RWPE2 (cell line): Measurements from ENCODE around the gene FAF1.
A peak's percentile ranks its signal among the peaks of the same experiment; 100 is the strongest.
"Not testable (repeated sequence)": the region's sequence is repeated elsewhere in the genome, so short reads cannot be mapped to it uniquely, and the experiment has no call there.

Experiments used
- ATAC-seq: fragments of 200-7000 bp; cut with Tn5 transposase; 3 replicates; pipeline ENCODE4 v1.9.1; 2021; ENCODE audit warnings: low read depth
- DNase-seq: peaks from one replicate; pipeline ENCODE4 v3.0.0-alpha.2; 2020; ENCODE audit warnings: low spot score
- H3K27ac ChIP-seq: fragments of 450-650 bp; 2 replicates; pipeline ENCODE4 v1.5.1; 2017; ENCODE audit warnings: mild to moderate bottlenecking; ENCODE audit not compliant: poor library complexity, severe bottlenecking
- H3K27me3 ChIP-seq: fragments of 250-450 bp; sonication (Bioruptor Pico); 2 replicates; pipeline ENCODE4 v1.5.1; 2021; ENCODE audit warnings: mild to moderate bottlenecking, moderate library complexity; ENCODE audit not compliant: insufficient read depth, poor library complexity, severe bottlenecking
- H3K36me3 ChIP-seq: fragments of 250-450 bp; sonication (Bioruptor Pico); 2 replicates; pipeline ENCODE4 v1.5.1; 2020; ENCODE audit warnings: low read depth, mild to moderate bottlenecking, moderate library complexity
- H3K4me1 ChIP-seq: fragments of 250-450 bp; sonication (Bioruptor Pico); 2 replicates; pipeline ENCODE4 v1.5.1; 2021; ENCODE audit warnings: mild to moderate bottlenecking, moderate library complexity; ENCODE audit not compliant: insufficient read depth, poor library complexity, severe bottlenecking
- H3K4me3 ChIP-seq: fragments of 250-450 bp; sonication (Bioruptor Pico); 2 replicates; pipeline ENCODE4 v1.5.1; 2021; ENCODE audit warnings: mild to moderate bottlenecking, moderate library complexity; ENCODE audit not compliant: severe bottlenecking
- H3K9me3 ChIP-seq: fragments of 250-450 bp; sonication (Bioruptor Pico); 2 replicates; pipeline ENCODE4 v1.5.1; 2021; ENCODE audit warnings: mild to moderate bottlenecking, moderate library complexity; ENCODE audit not compliant: severe bottlenecking
- TF ChIP-seq, protein P1 (sequence below): fragments of 450-650 bp; IDR thresholded peaks from one replicate; pipeline ENCODE4 v1.5.1; 2017; ENCODE audit warnings: mild to moderate bottlenecking, moderate library complexity; ENCODE audit not compliant: poor library complexity, severe bottlenecking

Gene FAF1

DNA sequence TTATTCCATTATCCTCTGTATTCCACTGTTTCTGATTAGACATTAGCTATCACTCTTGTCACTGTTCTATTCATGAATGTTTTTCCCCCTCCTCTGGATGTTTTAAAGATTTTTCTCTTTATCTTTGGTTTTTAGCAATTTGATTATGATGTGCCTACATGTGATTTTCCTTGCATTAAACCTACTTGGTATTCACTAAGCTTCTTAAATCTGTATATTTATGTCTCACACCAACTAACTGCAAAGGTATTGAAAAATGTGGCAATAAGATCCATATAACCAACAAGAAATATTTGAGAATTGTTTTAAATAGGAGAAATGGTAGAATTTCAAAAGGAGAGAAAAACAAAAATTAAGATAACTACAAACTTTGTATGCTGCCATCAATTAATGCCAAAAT, 25.2 kb downstream of the FAF1 start:
- Histone ChIP-seq H3K4me1 (no peaks in the 10 kb centered on the region), H3K9me3 (peaks cover 2% of the 10 kb centered on the region), H3K27me3 (no peaks in the 10 kb centered on the region), H3K27ac (no peak overlapping the region), H3K4me3 (no peak overlapping the region), H3K36me3 (peaks cover 3% of the 10 kb centered on the region; the same call in 1 of the 2 replicates)
- TF ChIP-seq, protein P1, sequence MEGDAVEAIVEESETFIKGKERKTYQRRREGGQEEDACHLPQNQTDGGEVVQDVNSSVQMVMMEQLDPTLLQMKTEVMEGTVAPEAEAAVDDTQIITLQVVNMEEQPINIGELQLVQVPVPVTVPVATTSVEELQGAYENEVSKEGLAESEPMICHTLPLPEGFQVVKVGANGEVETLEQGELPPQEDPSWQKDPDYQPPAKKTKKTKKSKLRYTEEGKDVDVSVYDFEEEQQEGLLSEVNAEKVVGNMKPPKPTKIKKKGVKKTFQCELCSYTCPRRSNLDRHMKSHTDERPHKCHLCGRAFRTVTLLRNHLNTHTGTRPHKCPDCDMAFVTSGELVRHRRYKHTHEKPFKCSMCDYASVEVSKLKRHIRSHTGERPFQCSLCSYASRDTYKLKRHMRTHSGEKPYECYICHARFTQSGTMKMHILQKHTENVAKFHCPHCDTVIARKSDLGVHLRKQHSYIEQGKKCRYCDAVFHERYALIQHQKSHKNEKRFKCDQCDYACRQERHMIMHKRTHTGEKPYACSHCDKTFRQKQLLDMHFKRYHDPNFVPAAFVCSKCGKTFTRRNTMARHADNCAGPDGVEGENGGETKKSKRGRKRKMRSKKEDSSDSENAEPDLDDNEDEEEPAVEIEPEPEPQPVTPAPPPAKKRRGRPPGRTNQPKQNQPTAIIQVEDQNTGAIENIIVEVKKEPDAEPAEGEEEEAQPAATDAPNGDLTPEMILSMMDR = no peak
- ATAC-seq = no peak
- no peak for DNase-seq

DNA sequence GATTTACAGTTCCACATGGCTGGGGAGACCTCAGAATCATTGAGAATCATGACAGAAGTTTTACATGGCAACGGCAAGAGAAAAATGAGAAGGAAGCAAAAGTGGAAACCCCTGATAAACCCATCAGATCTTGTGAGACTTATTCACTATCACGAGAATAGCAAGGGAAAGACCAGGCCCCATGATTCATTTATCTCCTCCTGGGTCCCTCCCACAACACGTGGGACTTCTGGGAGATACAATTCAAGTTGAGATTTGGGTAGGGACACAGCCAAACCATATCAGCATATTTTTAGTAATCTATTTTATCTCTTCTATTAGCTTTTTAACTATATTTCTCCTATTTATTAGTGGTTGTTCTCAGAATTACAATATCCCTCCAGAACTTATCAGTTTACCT, 26.3 kb downstream of the FAF1 start:
- H3K27ac ChIP-seq, DNase-seq, H3K4me3 ChIP-seq, ATAC-seq, H3K27me3 ChIP-seq, H3K4me1 ChIP-seq, H3K9me3 ChIP-seq, H3K36me3 ChIP-seq: not testable (repeated sequence)

DNA sequence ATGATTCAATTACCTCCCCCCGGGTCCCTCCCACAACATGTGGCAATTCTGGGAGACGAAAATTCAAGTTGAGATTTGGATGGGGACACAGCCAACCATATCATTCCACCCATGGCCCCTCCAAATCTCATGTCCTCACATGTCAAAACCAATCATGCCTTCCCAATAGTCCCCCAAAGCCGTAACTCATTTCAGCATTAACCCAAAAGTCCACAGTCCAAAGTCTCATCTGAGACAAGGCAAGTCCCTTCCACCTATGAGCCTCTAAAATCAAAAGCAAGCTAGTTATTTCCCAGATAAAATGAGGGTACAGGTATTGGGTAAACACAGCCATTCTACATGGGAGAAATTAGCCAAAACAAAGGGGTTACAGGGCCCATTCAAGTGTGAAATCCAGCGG, 28.0 kb downstream of the FAF1 start:
- H3K4me3 ChIP-seq, ATAC-seq, H3K27ac ChIP-seq, H3K27me3 ChIP-seq, H3K9me3 ChIP-seq, DNase-seq, H3K4me1 ChIP-seq, H3K36me3 ChIP-seq: not testable (repeated sequence)

DNA sequence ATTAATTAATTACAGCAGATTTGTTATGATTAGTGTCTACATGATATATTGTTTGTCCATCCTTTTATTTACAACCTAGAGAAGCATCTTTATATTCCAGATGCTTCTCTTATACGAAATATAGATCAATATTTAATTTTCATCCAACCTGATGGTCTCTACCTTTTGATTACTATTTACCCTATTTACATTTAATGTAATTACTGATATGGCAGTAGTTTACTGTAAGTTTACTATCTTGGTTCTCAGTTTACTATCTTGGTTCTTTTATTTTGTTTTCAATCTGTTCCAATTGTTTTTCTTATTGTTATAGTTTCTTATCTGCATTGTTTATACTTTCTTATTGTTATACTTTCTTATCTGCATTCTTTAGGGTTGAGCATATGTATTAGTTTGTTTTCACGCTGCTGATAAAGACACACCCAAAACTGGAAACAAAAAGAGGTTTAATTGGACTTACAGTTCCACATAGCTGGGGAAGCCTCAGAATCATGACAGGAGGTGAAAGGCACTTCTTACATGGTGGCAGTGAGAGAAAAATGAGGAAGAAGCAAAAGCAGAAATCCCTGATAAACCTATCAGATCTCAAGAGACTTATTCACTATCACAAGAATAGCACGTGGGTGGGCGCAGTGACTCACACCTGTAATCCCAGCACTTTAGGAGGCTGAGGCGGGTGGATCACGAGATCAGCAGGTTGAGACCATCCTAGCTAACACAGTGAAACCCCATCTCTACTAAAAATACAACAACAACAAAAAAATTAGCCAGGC, 28.9 kb downstream of the FAF1 start:
- TF ChIP-seq, protein P1 = no peak
- DNase-seq (no peak), ATAC-seq (no peak)
- no peak overlapping the region for H3K27ac ChIP-seq
- no peak overlapping the region for H3K4me3 ChIP-seq
- peaks cover 5% of the 10 kb centered on the region for H3K9me3 ChIP-seq
- H3K4me1 ChIP-seq = no peaks in the 10 kb centered on the region
- H3K27me3 ChIP-seq = no peaks in the 10 kb centered on the region
- peaks cover 7% of the 10 kb centered on the region; the same call in 1 of the 2 replicates for H3K36me3 ChIP-seq

DNA sequence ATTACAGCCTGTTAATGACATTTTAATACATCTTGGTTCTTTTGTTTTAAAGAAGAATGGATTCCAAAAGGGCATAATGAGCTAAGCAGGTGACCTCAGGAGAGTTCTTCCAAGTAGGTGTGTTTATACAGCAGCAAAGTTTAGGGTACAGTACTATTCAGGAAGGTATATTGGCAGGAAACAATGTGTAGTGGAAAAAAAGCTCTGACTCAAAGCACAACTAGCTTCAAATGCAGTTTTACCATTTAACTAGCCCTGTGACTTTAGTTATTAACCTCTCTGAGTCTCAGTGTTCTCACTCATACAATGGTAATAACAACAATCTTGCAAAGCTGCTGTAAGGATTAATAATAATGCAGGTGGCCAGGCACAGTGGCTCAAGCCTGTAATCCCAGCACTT, 29.9 kb downstream of the FAF1 start:
- Histone ChIP-seq H3K4me1 (no peaks in the 10 kb centered on the region), H3K36me3 (peaks cover 7% of the 10 kb centered on the region; the same call in 1 of the 2 replicates), H3K27ac (no peak overlapping the region), H3K9me3 (peaks cover 5% of the 10 kb centered on the region), H3K27me3 (no peaks in the 10 kb centered on the region), H3K4me3 (no peak overlapping the region)
- DNase-seq (no peak), ATAC-seq (no peak)
- TF ChIP-seq, protein P1 = no peak

DNA sequence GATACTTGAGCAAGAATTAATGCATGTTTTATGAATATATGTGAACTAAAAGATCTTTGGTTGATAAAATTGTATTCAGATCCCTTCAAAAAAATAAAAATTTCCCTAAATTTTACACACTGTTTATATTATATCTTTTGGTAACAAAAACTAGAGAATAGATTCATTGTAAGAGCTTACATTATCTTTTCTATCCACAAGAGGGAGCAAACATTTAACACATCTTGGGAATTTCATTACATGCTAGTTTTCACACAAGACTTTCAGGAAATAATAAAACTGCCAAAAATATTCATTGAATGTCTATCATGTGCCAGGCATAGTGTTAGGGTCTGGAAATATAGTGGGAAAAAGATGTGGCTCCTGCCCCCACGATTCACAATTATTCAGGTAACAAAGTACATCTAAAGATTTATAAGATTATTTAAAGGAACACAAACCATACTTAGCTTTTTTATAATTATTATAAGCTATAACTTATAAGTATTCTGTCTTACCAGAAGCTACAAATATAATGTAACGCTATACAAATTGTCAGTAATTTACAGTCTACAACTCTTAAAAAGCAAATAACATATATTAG, 30.6 kb downstream of the FAF1 start:
- ATAC-seq (no peak), DNase-seq (no peak)
- H3K4me1 ChIP-seq = no peaks in the 10 kb centered on the region
- no peak overlapping the region for H3K4me3 ChIP-seq
- no peaks in the 10 kb centered on the region for H3K27me3 ChIP-seq
- TF ChIP-seq, protein P1 = peak; percentile 75
- no peak overlapping the region for H3K27ac ChIP-seq
- H3K36me3 ChIP-seq = 0 out of 2 replicates have a peak, but pooled peaks cover 3% of the 10 kb centered on the region
- H3K9me3 ChIP-seq = peaks cover 3% of the 10 kb centered on the region
